ENCODE data around the gene NDST1.

GRCh38 chr5:150520747-150521521 lies 13.0 kb downstream of the NDST1 start:
- TF ChIP-seq CTCF (IDR thresholded peaks at IDR 0.05) (no peak), POLR2AphosphoS5 (IDR thresholded peaks at IDR 0.05) (no peak), POLR2A (IDR thresholded peaks at IDR 0.05) (no peak)

Data from transverse colon (tissue), 4 donors.